GM23248 (cell line): Measurements from ENCODE around the gene ZFPL1.

Experiments
- EZH2 ChIP-seq: fragments of 200-600 bp; sonication (generic); IDR thresholded peaks from 2 replicates; pipeline ENCODE4 v1.6.1; 2018; ENCODE audit warnings: antibody characterized with exemption, mild to moderate bottlenecking; ENCODE audit not compliant: insufficient read depth, poor library complexity, severe bottlenecking
- EZH2phosphoT487 ChIP-seq: fragments of 200-600 bp; sonication (generic); IDR thresholded peaks from 2 replicates; pipeline ENCODE4 v1.6.1; 2018; ENCODE audit warnings: antibody characterized with exemption, moderate library complexity, mild to moderate bottlenecking, low read depth; ENCODE audit not compliant: insufficient read depth

DNA sequence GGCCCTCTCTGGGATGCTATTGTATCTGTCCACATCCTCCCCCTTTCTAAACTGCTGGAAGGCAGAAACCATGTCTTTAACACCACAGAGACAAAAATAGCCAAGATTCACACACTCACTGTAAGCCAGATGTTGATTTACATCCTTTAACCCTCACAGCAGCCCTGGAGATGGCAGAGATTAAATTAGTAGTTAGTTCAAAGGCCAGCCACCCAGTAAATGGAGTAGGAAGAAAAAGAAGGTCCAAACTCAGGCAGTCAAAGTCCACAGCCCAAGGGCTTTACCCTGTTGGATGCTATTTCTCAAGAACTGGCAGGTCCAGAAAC, 35.6 kb downstream of the ZFPL1 start:
- no peak for TF ChIP-seq EZH2
- TF ChIP-seq EZH2phosphoT487, result no peak
